Femur (tissue), 1 donor: Measurements from ENCODE around the gene FPR1.
A peak's percentile ranks its signal among the peaks of the same experiment; 100 is the strongest.

Experiments
- DNase-seq: peaks from one replicate; pipeline ENCODE4 v3.0.0-alpha.2; 2017

Gene FPR1

DNA sequence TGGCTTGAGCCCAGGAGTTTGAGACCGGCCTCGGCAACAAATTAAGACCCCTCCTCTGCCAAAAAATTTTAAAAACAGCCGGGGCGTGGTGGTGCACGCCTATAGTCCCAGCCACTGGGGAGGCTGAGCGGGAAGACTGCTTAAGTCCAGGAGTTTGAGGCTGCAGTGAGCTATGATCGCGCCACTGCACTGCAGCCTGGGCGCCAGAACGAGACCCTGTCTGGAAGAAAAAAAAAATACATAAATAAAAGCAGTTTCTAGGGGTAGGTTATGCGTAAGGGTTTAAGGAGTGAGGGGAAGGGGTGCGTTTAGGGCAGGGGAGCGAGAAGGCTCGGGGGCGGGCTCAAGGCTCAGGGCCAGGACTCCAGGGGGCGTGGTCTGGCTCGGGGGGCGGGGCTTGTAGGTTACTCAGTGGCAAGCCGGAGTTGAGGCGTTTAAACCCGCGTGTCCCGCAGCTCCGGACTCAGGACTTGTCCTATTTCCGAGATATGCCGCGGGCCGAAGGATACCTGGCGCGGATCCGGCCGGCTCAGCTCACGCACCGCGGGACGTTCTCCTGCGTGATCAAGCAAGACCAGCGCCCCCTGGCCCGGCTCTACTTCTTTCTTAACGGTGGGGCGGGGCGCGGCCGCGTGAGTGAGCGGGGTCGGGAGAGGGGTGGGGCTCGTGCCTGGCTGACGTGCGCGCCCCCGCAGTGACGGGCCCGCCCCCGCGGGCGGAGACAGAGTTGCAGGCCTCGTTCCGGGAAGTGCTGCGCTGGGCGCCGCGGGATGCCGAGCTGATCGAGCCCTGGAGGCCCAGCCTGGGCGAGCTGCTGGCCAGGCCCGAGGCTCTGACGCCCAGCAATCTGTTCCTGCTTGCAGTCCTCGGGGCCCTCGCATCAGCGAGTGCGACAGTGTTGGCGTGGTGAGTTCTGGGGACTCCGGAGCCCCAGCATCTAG, 47.8 kb downstream of the FPR1 start:
- DNase-seq, result peak; percentile 97

DNA sequence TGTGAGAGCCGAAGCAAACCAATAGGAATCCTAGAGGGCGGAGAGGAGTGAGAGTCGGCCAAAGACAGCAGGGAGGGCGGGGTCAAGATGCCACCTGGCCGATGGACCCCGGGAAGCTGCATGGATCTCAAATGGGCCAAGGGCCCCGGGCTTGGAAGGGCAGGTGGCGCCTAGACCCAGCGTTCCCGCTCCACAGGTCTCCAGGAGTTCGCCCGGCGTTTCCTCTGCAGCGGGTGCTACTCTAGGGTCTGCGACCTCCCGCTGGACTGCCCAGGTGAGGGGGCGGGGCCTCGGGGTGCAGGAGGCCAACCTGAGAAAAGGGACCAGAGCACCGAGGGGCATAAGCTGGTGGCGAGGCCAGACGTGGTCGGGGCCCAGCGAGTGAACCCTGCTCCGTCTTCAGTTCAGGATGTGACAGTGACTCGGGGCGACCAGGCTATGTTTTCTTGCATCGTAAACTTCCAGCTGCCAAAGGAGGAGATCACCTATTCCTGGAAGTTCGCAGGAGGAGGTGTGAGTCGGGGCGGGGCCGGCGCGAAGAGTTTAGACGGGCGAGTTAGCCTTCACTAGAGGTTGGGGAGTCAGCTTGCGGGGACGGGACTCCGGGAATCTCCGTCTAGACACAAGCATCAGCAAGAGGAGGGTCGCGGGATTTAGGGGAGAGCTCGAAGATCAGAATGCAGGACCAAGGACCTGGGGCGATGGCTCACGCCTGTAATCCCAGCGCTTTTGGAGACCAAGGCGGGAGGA, 48.7 kb downstream of the FPR1 start:
- DNase-seq, result peak; percentile 76

DNA sequence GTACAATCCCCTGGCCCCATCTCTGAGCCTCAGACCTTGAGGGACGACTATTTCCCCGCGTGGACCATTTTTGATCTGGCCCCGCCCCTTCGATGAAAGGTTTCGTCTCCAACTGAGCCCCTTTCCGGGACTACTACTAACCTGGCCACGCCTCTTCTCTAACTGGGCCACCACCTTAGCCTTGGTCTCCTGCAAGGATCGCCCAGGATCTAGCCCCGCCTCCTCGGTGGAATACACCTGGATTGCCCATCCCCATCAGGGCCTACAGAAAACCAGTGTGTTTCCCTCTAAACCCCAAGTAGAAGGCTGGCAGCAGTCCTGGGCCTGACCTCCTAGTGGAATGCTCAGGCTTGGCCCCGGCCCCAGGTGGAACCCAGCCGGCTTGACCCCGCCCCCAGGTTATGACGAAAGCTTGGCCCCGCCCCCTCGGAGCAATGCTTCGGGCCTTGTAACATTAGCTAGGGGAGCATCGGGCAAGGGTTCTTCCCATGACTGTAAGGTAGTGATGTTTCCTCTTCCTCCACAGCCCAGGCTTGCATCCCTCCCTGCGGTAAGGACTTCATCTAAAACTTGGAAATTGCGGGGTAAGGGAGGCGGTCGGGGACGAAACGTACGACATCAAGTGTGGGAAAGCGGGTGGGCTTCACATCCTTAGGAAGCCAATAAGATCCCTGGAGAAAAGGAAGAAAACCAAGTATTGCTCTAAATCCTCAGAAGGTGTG, 49.4 kb downstream of the FPR1 start:
- DNase-seq, result peak; percentile 85

DNA sequence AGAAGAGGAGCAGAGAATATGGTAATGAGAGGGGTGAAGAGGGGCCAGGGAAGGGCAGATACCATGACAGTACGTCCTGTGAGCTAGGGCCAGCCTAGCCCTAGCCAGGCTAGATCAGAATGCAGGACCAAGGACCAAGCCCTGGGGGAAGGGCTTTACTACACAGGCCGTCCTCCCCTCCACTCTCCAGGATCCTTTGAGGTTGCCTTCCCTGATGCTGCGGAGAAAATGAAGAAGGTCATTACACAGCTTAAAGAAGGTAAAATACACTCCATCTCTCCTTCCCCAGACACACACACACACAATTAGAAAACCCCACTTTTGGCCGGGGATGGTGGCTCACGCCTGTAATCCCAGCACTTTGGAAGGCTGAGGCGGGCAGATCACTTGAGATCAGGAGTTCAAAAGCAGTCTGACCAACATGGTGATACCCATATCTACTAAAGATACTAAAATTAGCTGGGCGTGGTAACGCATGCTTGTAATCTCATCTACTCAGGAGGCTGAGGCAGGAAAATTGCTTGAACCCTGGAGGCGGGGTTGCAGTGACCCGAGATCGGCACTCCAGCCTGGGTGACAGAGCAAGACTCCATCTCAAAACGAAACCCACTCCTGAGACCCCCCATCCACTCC, 50.1 kb downstream of the FPR1 start:
- no peak for DNase-seq

DNA sequence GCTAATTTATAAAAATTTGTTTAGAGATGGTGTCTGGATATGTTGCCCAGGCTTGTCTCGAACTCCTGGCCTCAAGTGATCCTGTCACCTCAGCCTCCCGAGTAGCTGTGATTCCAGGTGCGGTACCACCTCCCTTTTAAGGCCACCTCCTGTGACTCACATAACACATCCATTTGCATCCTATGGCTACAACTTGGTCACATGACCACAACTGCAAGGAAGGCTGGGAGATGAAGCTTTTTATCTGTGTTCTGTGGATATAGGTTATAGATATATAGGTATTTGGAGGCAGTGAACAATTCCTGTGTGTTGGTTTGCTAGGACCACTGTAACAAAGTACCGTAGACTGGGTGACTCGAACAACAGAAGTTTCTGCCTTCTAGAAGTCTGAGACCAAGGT, 52.5 kb downstream of the FPR1 start:
- DNase-seq, result no peak

DNA sequence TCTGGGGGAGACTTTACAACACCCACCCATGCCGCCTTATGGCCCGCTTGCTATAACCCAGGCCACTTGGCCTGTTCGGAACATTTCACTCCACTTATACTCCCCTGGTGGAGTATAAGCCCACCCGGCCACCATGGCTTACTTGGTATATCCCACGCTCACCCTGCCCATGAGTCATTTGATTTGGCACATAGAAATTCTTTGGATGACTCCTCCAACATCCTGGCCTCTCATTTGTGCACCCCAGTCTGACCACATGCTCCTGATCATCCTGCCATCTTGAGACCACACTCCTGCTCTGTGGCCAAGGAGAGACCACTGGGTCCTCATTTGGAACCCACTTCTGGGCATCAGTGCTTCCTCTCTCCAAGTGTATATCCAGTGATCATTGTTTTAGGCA, 53.4 kb downstream of the FPR1 start:
- peak; percentile 43 for DNase-seq

DNA sequence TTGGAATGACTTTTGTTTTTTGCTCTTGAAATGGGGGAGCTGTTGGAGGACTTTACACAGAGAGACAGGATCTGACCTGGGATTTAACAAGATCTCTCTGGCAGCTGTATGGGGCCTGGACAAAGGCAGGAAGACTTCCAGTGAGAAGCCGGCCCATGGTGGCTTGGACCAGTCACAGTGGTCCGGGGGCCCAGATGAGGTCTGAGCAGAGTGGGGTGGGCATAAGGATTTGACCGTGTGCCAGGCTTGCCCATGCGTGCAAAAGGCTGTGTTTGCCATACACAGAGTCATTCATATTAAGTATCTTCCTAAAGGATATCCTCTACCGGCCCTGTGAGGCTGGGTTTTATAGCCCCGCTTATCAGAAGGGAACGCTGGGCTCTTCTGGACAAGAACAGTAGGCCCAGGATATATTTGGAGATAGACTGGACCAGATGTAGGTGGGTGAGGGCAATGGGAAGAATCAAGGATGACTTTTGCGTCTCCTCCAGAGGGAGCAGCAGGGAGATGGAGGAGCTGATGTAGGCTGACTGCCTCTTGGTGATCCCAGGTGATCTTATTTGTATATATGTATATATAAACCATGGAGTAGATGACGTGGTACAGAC, 54.4 kb downstream of the FPR1 start:
- DNase-seq, result peak; percentile 14

DNA sequence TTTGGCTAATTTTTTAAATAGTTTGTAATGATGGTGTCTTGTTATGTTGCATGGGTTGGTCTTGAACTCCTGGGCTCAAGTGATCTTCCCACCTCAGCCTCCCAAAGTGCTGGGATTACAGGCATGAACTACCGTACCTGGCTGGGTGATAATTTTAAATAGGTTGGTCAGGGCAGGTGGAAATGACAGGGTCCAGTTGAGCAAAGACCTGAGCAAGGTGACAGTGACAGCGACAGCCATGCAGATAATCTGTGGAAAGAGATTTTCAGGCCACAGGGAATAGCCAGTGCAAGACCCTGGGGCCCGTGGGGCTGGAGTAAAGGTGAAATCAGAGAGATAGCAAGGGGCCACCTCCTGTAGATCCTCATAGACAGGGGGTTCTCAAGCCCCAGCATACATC, 55.1 kb downstream of the FPR1 start:
- peak; percentile 1 for DNase-seq
